ENCODE data around the gene KCP.

The KCP gene

DNA sequence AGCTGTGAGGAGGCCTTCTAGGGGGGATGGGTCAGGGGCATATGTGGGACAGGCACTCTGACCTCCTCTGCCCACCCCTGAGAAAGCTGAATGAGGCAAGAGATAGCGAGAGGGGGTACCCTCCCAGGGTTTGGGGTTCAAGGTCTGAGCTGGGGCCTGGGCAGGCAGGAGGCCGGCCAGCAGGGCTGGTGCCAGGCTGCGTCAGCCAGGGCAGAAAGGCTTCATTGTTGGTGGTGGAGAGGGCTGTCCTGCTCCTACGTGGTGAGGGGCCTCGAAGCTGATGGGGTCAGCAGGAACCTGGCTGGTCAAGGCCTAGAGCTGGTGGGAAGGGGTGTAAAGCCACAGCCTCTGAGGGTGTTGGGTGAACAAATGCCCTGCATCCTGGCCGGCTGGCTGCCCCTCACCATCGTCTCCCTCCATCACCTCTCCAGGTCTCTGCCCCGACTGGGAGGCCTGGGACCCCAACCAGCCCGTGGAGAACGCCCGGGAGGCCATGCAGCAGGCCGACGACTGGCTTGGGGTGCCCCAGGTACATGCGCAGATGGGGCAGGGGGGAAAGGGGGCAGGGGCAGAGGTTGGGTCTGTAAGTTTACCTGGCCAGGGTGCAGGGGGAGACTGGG lies 73.7 kb downstream of the KCP start:
- DNase-seq = no peak

GRCh38 chr7:128835790-128836641 lies 74.5 kb downstream of the KCP start:
- DNase-seq = no peak

- no peak for DNase-seq
Observed at GRCh38 chr7:128835231-128835751, 75.2 kb downstream of the KCP start.

GRCh38 chr7:128833946-128834325 lies 76.6 kb downstream of the KCP start:
- no peak for DNase-seq

GRCh38 chr7:128833148-128833945 lies 77.2 kb downstream of the KCP start:
- peak; percentile 30 for DNase-seq

- DNase-seq = no peak
Observed at GRCh38 chr7:128832880-128833147, 77.7 kb downstream of the KCP start.

DNA sequence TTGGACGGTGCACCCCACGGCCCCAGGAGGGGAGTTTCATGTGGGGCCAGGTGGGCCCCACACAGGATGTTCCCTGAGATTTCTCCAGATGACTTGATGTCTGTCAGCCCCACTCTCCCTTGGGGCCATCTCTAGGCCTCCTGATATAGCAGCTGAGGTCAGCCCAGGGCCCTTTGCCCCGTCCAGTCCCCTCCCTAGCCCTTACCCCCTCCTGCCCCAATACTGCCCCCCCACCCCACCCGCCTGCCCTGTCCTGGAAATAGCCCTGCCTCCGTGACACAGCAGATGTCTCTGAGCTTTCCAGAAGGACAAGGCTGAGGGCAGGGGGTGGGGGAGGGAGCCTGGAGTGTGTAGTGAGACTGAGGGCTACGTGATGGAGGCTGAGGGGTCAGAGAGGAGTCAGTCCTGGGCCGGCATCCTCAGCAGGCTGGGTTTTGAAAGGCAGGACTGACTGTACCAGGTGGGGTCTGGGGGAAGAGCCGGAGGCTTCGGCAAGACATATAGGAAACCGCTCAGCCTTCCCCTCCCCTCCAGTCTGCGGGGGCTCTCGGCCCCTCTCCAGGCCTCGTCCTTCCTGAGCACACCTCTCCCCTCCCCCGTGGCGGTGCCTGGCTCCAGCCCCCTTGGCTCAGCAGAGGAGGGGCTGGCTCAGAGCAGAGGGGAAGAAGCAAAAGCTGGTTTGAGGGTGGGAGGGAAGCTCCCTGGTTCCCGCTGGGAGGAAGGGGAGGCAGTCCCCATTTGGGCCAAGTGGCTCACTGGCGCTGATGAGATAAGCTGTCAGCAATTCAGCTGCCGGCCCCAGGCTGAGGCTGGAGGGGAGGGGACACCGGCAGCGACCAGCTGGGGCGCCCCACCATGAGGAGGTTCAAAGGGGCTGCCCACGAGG lies 78.3 kb downstream of the KCP start:
- peak; percentile 68 for DNase-seq

GRCh38 chr7:128831178-128831993 lies 79.1 kb downstream of the KCP start:
- DNase-seq = no peak

GRCh38 chr7:128830231-128831177 lies 80.0 kb downstream of the KCP start, which contains the start of gene FLNC:
FLNC (plus strand) TSS chr7:128830406; CDS start chr7:128830638, 232 bp downstream.
- DNase-seq = no peak

DNA sequence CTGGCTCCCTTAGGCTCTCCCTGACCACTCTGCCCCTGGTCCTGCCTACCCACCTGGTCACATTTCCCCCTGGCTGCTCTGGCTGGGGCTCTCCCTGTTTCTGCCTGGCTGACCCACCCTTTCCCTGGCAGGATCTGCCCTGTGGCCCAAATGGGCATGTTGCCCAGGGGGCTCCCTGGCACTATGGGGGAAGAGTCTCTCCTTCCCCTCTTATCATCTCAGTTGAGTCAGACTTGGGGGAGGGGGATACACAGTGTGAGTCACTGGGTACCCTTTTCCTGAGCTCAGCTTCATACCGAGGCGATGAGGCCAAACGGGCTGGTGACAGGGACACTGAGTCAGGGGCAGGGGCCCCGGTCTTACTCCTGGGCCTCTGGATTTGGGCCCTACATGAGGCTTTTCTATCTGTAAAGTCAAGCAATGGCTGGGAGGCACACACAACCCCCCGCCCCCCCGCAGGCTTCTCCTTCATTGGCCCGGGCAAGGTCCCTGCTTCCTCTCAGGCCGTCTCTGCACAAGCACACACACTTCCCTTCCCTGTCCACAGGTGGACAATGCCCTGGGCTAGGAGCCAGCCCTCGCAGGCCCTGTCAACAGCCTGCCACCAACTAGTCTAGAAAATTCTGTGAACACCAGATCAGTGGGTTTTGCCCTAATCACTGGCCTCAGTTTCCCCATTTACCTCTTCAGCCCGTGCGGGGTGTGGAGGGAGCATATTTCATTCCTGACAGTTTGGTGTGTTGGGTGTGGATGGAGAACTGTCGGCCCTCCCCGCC lies 80.9 kb downstream of the KCP start:
- DNase-seq = no peak

GRCh38 chr7:128827971-128828711 lies 82.4 kb downstream of the KCP start:
- no peak for DNase-seq

DNA sequence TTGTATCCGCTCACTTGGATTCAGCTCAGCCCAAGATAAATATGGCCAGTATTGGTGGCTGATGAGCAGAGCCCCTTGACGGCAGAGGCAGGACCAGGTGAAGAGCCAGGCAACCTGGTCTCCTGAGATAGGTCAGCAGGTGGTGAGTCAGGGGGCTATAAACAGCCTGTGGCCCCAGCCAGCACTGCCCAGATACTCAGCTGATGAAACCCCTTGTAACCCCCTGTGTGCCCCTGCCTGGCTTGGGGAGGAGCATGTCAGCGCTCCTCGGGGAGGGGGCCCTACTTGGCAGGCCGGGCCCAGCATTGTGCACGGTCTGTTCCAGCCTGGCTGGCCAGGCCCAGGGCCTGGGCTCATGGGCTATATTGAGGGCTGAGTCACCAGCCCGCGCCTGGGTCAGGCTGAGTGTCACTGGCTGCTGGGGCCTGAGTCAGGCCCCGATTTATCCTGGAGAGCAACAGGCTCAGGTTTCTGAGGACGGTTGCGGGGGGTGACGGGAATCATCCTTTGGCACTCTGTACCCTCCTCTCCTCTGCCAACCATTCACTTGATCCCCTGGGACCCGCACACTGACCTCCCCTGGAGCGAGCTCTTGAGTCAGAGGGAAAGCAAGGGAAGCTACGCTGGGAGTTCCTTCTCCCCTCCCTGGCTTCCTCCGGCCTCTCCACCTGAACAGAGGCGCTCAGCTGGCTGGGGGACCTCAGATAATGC lies 83.1 kb downstream of the KCP start:
- no peak for DNase-seq

GRCh38 chr7:128826916-128827247 lies 83.6 kb downstream of the KCP start:
- DNase-seq = no peak
